ENCODE data around the gene NOX5. TPM values are rescaled to one million over a fixed set of nuclear protein-coding genes. Genes with fewer than 3 reads are reported as not detected.

The NOX5 gene
- total and polyA plus RNA-seq, 2 of the 4 experiments (the other 2 are of a cell fraction), result 0.07 TPM; not detected in 1

DNA sequence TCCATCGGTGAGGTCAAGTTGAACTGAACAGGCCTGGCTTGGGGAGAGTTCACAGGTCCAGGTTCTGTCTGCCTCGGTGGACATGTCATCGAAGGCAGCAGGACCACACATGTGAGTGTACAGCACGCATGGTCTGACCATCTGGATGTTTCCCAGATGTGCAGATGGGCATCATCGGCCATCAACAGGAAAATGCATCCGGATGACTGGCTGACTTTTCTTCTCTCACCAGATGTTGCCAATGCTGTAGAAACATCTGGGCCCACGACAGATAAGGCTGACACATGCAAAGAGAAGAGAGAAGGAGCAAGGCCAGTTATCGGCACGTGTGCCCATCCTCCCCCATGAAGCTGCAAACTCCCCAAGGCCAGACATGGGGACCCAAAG, 45.1 kb downstream of the NOX5 start (continued):
- TF ChIP-seq, protein P1, sequence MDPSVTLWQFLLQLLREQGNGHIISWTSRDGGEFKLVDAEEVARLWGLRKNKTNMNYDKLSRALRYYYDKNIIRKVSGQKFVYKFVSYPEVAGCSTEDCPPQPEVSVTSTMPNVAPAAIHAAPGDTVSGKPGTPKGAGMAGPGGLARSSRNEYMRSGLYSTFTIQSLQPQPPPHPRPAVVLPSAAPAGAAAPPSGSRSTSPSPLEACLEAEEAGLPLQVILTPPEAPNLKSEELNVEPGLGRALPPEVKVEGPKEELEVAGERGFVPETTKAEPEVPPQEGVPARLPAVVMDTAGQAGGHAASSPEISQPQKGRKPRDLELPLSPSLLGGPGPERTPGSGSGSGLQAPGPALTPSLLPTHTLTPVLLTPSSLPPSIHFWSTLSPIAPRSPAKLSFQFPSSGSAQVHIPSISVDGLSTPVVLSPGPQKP (IDR thresholded peaks at IDR 0.05; ENCODE audit: borderline replicate concordance, low read depth, low read length), result no peak

DNA sequence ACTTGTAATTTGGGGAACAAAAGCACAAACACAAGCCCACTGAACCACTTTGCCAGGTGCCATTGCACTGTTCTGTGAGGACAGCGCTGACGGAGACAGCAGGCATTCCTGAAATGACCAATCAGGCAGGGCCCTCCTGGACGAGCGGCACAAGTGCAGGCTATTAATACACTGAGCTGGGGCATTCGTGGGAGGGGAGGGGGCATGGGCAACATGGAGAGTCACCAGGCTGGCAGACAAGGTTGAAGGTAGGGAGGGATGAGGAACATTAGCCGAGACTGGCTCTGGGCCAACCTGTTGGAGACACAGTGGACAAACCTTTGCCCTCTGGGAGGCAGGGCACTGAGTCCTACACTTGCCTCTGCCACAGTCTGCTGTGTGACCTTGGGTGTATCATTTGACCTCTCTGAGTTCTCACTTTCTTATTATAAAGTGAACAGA, 45.6 kb downstream of the NOX5 start:
- no peak overlapping the region for H3K27ac ChIP-seq (ENCODE audit: insufficient read depth, low read length)
- CTCF ChIA-PET, result interaction anchor here (1.5 kb wide), 1 partner anchor 200 kb away, joined by 3 read pairs; no protein-coding TSS in a partner anchor
- H2BK15ac ChIP-seq (ENCODE audit: low read depth, low read length), result no peak overlapping the region
- WGBS, 2 experiments (ENCODE audit: extremely low coverage in 2 of 2, insufficient read length in 1 of 2), result 67% methylated on average over 1 of the region's 6 CpGs; no CpG with 5 or more reads in 1 of the 2 experiments
- ATAC-seq (ENCODE audit: low read depth), result no peak
- H4K8ac ChIP-seq (ENCODE audit: low read depth in 2 of 2, low read length in 2 of 2), result no peak overlapping the region
- H3K9ac ChIP-seq (ENCODE audit: low read depth, low read length), result no peak overlapping the region
- H3K4ac ChIP-seq (ENCODE audit: low read depth, low read length), result no peak overlapping the region
- TF ChIP-seq MAFK (IDR thresholded peaks at IDR 0.05; ENCODE audit: low read depth, low read length) (no peak), RAD21 (IDR thresholded peaks at IDR 0.05; ENCODE audit: low read length) (no peak), SMC3 (IDR thresholded peaks at IDR 0.05; ENCODE audit: low read depth, low read length) (no peak), MXI1 (IDR thresholded peaks at IDR 0.05; ENCODE audit: borderline replicate concordance, low read depth, low read length) (no peak), MAZ (IDR thresholded peaks at IDR 0.05; ENCODE audit: borderline replicate concordance, low read depth, low read length) (no peak), NFE2L2 (IDR thresholded peaks at IDR 0.05; ENCODE audit: low read depth, low read length) (no peak), BHLHE40 (IDR thresholded peaks at IDR 0.05; ENCODE audit: low read depth, low read length) (no peak), FOS (IDR thresholded peaks at IDR 0.05; ENCODE audit: low read depth, low read length) (no peak), RCOR1 (IDR thresholded peaks at IDR 0.05; ENCODE audit: insufficient replicate concordance, low read length) (no peak), CHD1 (IDR thresholded peaks at IDR 0.05; ENCODE audit: low read depth, low read length) (no peak), CEBPB (IDR thresholded peaks at IDR 0.05; ENCODE audit: low read depth, low read length) (no peak)
- in situ Hi-C loops (cut with MboI; ENCODE audit: low sequenced_read_pairs) (loop anchor here (5.0 kb wide), 1 partner anchor 337 kb away; no protein-coding TSS in a partner anchor), intact Hi-C loops (cut with micrococcal nuclease) (no loop called here), dilution Hi-C loops (cut with HindIII; ENCODE audit: low sequenced_read_pairs, unreplicated experiment) (no loop called here)
- H3K4me2 ChIP-seq (ENCODE audit: low read depth, low read length), result no peak overlapping the region
- no peak for DNase-seq
- no peak overlapping the region for H4K5ac ChIP-seq (ENCODE audit: low read depth, low read length)
- H2AK5ac ChIP-seq (ENCODE audit: low read depth, low read length), result no peak overlapping the region
- peak overlapping the region; percentile 75 for H2AK9ac ChIP-seq (replicated peaks; ENCODE audit: low read depth, low read length, poor library complexity)
- no peaks in the 10 kb centered on the region for H3K79me1 ChIP-seq (ENCODE audit: low read depth in 1 of 2, low read length in 2 of 2)
- H2BK120ac ChIP-seq (ENCODE audit: low read depth, low read length), result no peak overlapping the region
- H3K23ac ChIP-seq (ENCODE audit: low read depth, low read length), result no peak overlapping the region
- peaks cover 23% of the 10 kb centered on the region for H3K27me3 ChIP-seq (ENCODE audit: control insufficient read depth, insufficient read depth, low read length)
- POLR2A ChIA-PET (ENCODE audit: unreplicated experiment), result no interaction called here
- H3K9me3 ChIP-seq (ENCODE audit: control insufficient read depth, insufficient read depth, low read length), result no peaks in the 10 kb centered on the region
- no peak overlapping the region for H3K14ac ChIP-seq (replicated peaks; ENCODE audit: low read depth, low read length)
- H3K9me1 ChIP-seq (ENCODE audit: insufficient read depth, low read length), result no peaks in the 10 kb centered on the region; the same call in 1 of the 2 replicates
- H2BK5ac ChIP-seq (ENCODE audit: low read depth, low read length, poor library complexity, severe bottlenecking), result no peak overlapping the region
- peak overlapping the region; percentile 29 for H2AFZ ChIP-seq (replicated peaks; ENCODE audit: low read length, poor library complexity)
- BruUV-seq (replicated peaks), result no TSS peak
- H3K4me3 ChIP-seq (ENCODE audit: insufficient read depth, low read depth, low read length), result no peak overlapping the region
- H3K4me1 ChIP-seq (ENCODE audit: control insufficient read depth, insufficient read depth, low read length), result no peaks in the 10 kb centered on the region; the same call in 1 of the 2 replicates
- H3K36me3 ChIP-seq (ENCODE audit: control insufficient read depth, insufficient read depth, low read length), result no peaks in the 10 kb centered on the region
- H4K20me1 ChIP-seq (ENCODE audit: insufficient read depth, low read length), result no peaks in the 10 kb centered on the region; the same call in 1 of the 2 replicates
- H3K56ac ChIP-seq (ENCODE audit: extremely low read depth, insufficient read depth, low read length), result no peak overlapping the region
- H2BK20ac ChIP-seq (ENCODE audit: low read depth, low read length), result no peak overlapping the region
- no peak overlapping the region for H4K91ac ChIP-seq (ENCODE audit: insufficient read depth, low read depth, low read length)
- no peak overlapping the region for H3K18ac ChIP-seq (ENCODE audit: low read depth, low read length)
